HG02938 (cell line): ENCODE data around the gene CATSPERB.

Source experiments
- ATAC-seq: cut with Tn5 transposase; IDR thresholded peaks from one replicate; pipeline ENCODE4 v1.9.1; 2021; ENCODE audit warnings: mild to moderate bottlenecking, moderate library complexity; ENCODE audit not compliant: unreplicated experiment

CATSPERB gene, protein sequence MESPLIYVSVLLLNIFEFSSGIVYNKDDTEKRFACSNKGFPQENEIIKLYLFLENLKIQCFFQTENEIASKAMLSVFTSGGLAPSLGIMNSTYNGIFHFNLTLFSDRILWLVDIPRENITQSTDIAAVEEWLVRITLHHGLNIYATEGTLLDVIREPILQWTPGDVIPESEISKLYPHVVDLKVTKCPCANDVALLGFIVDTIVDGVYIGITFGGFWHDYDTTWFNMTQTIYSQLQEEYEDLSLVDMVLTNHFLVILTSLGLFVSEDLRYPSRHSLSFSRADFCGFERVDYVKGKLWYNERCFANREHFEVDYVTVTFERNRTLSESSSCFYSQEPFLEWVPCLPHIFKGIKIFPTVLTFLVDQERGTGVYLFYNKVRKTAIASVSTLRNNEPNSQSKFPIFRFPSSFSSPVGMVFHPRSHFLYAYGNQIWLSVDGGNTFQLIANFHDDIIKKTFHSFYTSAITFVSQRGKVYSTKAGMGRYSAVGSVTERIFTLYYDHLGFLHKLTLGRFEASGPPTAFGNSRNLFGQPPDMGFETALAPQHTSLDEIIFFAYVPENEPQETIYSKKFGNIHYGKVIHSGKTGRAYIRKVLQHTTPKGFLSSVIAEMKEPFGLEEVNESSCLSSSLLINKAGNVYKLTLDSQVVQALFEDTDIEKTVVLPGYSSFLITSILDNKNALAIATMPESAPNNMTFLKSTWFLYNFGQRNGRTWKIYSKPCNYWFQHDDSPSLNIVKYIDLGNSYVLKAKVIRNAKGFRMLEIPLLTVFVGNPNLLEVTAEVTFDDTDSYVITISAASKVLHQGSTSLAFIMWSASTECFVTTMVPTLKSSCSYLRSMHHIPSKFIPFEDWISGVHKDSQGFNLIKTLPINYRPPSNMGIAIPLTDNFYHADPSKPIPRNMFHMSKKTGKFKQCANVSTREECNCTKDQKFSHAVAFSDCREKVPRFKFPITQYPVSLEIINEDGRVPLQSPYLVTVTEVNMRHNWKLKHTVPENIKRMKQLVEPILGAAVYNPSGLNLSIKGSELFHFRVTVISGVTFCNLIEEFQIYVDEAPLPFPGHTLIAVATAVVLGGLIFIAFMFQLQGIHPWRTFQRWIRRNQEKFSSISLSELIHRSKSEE

DNA sequence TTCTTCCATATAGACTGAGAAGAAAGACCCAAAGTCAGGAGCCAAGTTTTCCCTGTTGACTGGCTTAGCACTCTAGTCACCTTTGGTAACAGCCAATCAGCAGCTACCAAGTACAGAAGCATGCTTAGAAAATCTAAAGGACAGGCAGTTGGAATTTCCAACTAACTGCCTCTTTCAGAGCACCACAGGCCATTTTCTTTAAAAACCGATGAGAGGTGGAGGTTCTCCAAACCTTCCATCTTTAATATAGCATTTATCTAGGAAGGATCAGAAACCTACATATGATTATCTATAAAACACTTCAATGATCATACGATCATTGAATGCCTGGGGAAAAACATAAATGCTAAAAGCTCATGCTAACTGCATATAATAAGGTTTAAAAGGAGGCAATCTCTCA is at the start of gene CATSPERB:
Gene CATSPERB (minus strand): TSS at position 101 of the 400 bp plus-strand sequence. CDS start 2,607 bp downstream, outside the sequence.
- no peak for ATAC-seq

DNA sequence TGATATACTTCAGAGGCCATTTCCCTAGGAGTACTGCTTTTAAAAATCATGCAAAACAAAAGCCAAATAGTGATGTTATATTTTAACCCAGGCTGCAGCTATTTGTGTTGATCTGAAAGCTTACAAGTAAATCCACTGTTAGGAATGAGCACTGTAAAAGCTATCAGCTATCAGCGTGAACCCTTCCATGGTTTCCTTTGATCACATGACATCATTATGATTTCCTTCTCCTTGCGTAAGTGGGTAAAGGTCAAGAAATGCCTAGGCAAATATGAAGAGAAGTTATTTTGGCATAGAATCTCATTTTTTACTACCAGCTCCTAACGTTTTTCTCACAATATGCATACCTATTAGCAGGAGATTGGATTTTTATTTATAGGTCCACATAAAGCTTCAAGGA is 48.6 kb upstream of the CATSPERB start:
- ATAC-seq: no peak

- ATAC-seq: no peak
Observed at GRCh38 chr14:91778217-91778616, 46.3 kb upstream of the CATSPERB start.

DNA sequence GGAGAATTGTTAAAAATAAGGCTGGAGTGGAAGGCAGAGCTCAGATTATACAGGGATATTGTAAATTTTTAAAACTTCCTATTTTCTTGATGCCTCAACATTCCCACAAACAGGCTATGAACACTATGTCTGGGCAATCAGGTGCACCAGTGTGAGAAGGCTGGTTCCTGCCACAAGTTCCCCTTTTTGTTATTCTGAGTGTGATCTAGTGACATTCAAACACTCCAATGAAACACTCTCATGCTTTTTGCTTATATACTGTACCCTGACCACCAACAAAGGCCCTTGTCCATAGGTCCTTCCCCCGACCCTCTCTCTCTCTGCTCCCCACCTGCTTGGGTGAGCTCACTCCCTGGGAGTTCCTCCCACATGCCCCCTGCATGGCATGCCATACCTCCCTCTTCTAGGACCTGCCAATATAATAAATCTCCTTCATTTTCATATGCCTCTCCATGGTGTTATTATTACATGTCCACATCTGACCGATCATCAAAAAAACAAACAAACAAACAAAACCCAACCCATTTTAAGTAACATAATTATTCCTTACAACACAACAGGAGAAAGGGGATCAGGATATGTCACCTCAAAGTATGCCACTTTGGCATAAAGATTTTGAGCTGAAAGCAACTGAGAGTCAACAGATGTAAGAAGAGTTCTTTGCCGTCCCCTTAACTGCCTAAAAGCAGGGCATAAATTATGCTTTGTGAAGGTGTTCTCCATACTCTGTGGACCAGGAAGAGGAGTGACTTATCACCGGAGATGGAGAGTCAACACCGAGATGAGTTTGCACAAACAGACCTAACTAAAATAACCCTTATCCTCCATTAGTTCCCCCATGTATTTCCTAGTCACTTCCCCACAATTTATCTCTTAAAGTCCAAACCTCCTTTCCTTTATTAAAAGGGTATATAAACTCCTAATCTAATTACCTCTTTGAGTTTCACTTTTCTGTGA is 42.5 kb upstream of the CATSPERB start:
- no peak for ATAC-seq

DNA sequence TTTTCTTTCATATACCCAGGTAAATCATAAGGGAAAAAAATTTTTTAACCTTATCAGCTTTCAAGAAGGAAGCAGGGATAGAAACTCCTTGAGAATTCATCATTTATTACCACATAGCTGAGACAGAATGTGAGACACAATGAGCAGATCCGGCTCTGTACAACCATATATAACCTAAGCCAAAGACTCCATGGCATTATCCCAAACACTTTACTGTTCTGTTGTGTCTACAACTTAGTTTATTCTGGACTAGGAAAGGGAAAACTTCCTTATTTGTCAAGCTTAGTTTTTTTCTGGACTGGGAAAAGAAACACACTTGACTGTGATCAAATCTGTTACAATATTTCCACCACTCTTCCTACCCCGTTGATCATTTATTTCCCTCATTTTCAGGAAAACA is 38.3 kb upstream of the CATSPERB start:
- no peak for ATAC-seq

DNA sequence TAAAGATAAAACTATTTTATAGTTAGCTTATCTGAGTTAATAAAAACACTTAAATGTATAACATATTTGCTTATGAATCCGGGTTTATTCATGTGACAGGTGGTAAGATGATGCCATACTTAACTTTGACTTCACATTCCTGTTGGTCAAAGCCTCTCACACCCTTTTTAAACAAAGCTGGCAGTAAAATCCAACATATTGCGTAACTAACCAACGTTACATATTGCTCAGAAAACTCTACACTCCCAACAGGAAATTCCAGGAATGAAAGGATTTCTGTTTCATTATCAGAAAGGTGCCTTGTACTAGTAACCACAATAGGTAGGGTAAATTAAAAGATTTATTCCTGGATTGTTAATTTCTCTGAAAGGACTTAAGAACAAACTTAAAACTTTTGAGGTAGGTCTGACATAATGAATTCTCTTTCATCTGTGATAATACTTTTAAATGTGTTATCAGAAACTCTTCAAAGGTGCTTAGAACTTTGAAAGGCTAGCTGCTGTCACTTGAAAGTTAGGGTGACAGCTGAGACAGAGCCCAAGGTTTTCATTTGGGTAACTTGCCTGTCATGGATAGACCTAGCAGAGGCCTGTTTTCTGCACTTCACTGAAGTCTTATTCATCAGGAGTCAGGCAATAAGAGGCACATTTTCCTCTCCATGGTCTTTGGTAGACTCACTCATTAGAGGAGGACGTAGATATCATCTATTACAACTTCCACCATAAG is 23.8 kb upstream of the CATSPERB start:
- no peak for ATAC-seq

DNA sequence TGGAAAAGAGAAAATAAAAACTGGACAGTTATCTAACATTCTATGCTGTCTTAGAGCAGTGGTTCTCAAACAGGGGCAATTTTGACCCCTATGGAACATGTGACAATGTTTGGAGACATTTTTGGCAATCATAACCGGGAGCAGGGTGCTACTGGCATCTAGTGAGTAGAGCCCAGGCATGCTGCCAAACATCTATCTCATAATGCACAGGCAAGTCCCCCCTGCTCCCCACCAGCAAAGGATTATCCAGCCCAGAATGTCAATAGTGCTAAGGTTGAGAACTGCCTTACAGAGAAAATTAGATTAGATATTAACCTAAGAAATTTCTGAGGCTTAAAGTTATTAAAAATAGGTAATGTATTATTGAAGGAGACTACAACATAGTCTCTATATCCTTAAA is 22.9 kb upstream of the CATSPERB start:
- no peak for ATAC-seq

- no peak for ATAC-seq
Observed at GRCh38 chr14:91754185-91754584, 22.3 kb upstream of the CATSPERB start.

DNA sequence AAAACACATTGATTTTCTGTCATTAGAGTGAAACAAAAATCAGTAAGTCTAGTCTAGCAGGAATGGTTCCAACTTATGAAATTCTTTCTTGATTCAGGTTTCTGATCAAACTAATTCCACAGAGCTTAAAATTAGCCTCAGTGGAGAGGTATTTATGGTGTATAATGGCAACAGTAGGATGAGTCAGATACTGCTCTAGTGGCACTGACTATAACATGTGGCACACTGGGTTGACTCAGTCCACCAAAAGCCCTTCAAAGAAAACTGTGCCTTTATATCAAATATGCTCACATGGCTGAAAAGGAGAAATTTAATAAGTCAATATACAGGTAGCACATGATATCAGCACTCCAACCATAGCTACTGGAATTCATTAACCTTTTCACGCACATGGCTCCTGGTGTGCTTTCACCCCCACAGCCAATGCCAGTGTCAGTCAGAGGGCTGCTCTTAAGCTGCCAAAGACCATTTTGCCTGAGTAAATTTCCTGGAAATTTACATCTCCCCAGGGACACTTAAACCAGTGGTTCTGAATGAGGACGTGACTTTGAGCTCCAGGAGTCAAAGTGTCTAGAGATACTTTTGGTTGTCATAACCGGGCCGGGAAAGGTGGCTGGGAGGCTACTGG is 21.7 kb upstream of the CATSPERB start:
- no peak for ATAC-seq

GRCh38 chr14:91752961-91753360 is 21.1 kb upstream of the CATSPERB start:
- ATAC-seq: no peak

GRCh38 chr14:91751719-91752118 is 19.8 kb upstream of the CATSPERB start:
- no peak for ATAC-seq

- no peak for ATAC-seq
Observed at GRCh38 chr14:91750634-91751198, 18.8 kb upstream of the CATSPERB start.

DNA sequence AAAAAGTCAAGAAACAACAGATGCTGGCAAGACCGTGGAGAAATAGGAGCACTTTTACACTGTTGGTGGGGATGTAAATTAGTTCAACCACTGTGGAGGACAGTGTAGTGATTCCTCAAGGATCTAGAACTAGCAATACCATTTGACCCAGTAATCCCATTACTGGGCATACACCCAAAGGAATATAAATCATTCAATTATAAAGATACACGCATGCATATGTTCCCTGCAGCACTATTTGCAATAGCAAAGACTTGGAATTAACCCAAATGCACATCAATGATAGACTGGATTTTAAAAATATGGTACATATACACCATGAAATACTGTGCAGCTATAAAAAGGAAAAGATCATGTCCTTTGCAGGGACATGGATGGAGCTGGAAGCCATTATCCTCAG is 18.0 kb upstream of the CATSPERB start:
- no peak for ATAC-seq

DNA sequence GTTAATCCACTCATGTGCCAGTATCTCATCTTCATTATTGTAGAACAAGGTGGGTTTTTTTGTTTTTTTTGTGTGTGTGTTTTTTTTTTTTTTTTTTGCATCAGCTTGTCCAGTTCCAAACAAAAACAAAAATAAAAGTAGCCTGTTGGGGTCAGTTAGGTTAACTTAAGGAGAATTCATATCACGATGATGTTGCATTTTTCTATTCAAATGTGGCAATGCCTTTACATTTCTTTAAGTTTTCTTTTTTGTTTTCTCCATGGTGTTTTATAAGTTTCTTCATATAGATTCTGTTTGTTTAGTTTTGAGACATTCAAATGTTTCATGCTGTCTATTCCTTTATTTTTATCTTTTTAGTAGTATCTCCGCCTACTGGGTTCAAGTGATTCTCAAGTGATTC is 16.2 kb upstream of the CATSPERB start:
- ATAC-seq: no peak

DNA sequence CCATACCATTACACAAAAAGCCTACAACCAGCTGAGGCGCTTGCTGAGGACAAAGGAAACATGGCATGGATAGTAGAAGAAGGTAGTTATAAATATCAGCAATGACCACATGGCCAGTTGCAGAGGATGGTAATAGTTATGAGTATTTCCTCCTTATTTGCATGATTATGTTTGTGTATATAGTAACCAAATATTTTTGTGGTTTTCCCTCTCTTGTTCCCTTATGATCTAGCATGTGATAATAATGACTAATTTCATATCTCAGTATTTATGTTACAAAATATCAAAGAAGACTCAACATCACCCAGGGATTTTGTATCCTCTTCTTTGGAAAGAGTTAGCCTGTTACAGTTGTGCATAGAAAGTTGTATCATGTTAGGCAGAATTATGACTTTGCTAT is 13.5 kb upstream of the CATSPERB start:
- no peak for ATAC-seq

DNA sequence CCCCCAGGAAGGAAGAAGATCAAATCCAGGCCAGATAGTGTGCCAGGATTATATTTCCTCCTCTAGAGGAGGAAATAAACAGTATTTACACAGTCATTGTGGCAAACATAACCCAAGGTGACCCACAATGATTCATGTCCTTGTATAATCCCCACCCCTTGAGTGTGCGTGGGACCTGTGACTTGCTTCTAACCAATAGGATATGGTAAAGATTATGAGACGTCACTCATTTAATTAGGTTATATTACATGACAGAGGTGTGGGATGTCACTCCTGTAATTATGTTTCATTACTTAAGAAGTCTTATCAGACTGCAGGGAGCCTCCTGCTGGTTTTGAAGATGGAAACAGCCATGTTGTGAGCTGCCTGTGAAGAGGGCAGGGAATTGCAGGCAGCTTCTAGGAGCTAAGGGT is 12.2 kb upstream of the CATSPERB start:
- no peak for ATAC-seq

DNA sequence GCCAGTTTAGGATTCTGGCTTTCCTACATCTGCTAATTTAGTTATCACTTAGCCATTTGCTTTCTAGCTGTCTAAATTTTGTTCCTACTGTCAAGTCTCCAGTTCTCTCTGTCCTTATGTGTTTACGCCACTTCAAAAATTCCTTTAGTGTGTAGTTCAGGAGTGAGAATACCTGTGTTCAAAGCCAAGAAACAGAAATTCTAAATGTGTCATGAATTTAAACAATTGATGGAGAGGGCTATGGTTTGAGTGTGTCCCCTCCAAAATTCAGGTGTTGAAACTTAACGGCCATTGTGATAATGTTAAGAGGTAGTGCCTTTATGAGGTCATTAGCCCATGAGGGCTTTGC is 11.4 kb upstream of the CATSPERB start:
- ATAC-seq: no peak

- ATAC-seq: no peak
Observed at GRCh38 chr14:91742621-91743304, 10.9 kb upstream of the CATSPERB start.
